GM18498 (cell line): Measurements from ENCODE around the gene RSPRY1.
"Not testable (repeated sequence)": the region's sequence is repeated elsewhere in the genome, so short reads cannot be mapped to it uniquely, and the experiment has no call there.

Source experiments
- ATAC-seq: cut with Tn5 transposase; IDR thresholded peaks from one replicate; pipeline ENCODE4 v1.9.1; 2021; ENCODE audit warnings: mild to moderate bottlenecking, moderate library complexity; ENCODE audit not compliant: unreplicated experiment

Gene RSPRY1

DNA sequence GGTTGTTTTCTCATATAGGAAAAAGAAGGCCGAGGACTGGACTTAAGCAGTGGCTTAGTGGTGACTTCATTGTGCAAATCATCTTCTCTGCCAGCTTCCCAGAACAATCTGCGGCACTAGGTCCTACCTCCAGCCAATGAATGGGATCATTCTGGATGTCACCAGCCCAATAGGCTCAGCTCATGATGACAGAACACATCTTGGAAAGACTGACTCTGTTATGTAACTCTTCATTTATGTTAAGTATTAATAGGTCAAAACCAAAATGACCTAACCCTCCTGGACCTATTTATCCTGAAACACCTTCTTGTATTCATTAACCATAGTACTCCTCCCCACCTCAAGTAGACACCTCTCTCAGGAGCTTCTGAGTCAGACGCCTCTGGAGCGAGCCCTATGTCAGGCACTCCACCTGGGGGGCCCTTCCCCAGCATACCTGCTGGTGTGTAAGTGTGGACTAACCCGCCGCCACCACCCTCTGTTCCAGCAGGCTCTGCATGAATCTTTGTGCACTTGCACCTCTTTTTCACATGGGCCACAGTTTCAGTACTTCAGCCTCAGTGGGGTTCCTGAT is 66.1 kb downstream of the RSPRY1 start:
- ATAC-seq = no peak

DNA sequence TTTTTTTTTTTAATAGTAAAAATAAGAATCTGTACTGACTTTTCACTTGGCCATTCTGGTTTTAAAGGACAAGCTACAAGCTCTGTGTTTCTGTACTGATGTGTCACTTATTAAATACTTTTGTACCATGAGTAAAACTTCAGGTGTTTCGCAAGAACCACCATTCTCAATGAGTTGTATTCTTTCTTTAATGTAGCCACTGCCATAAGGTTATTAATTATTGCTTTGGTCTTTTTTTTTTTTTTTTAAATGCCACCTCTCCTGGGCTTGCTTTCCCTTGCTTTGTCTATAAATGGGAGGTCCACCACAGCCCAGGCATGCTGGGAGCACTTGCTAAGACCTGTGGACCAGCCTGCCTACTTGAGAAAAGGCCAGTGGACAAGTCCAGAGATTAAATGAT is 67.3 kb downstream of the RSPRY1 start:
- no peak for ATAC-seq

DNA sequence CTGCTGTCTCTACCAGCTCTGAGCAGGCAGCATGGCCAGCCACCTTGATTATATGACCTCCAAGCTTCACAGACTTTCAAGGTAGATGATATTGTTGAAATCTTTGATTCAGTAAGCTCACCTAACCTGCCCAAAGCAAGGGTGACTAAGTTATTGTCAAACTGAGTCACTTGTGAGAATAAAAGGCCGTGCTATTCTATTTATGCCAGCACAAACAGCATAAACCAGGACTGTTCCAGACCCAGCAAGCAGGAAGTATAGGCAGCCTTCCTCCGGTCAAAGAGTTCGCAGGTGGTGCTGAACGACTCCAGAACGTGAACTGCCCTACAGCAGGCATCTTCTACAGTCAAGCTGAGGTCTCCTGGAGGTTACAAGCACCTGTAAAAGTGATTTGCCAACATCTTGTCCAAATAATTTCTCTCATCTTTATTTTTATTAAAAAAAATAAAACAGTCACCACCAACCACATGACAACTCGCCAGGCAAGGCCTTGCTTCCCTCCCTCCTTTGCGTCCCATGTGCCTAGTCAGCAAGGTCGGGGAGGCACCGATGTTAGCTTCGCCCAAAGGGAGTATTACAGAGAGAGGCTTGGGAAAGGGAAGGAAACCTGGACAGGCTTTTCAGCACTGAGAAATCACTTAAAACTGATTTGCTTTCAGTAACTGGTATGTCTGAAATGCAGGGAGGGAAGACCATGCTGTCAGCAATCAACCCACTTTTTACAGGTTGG is 69.7 kb downstream of the RSPRY1 start:
- no peak for ATAC-seq

DNA sequence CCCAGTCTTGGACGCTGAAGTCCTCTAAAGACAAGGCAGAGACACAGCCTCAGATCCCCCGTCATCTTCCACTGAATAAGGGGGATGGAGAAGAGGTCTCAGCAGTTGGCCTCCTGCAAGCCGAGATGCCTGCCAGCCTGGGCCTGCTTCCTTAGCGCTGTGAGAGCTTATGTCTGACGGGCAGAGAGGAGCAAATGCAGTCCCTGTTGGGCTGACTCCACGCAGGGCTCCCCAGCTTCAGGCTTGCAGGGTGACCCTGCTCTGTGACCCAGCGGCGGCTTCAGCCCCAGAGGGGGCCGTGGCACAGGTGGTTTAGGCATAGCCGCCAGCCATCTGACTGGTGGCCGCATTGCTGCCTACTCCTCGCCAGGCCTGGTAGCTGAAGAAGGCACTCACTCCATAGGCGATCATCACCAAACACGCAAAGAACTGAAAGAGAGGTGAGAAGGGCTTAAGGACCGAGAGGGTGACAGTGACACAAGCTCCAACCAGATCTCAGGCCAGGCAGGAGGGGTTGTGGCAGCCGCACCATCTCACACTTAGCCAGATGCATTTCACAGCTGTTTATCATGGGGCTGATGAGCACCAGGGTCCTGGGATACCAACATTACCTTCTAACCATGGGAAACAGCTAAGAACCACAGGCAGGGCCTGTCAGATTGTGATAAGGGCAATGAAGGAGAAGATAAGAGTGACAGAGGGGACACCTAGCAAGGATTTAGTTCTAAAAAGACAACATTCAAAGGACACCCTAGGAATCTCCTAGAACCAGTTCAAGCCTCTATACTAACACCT is 70.7 kb downstream of the RSPRY1 start:
- no peak for ATAC-seq

DNA sequence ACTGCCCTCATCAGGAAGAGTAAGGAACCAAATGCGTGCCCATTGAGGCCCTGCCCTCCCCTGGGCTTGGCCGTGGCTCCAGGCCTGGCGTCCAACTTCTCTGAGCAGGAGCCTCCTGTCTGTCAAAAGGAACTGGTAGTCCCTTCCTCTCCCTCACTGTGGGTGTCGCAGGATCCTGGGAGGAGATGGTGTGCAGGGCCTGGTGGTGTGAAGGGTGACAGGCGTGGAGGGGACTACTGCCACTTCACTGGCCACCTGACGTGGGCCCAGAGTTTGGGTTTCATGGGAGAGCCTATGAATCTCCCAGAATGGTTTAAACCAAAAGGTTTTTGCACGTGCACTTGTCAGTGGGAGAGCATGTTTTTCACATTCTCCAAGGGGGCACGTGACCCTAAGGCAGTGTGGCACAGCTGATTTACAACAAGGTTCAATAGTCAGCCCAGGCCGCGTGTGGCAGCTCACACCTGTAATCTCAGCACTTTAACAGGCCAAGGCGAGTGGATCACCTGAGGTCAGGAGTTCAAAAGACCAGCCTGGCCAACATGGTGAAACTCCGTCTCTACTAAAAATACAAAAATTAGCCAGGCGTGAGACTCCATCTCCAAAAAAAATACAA is 71.4 kb downstream of the RSPRY1 start:
- no peak for ATAC-seq

DNA sequence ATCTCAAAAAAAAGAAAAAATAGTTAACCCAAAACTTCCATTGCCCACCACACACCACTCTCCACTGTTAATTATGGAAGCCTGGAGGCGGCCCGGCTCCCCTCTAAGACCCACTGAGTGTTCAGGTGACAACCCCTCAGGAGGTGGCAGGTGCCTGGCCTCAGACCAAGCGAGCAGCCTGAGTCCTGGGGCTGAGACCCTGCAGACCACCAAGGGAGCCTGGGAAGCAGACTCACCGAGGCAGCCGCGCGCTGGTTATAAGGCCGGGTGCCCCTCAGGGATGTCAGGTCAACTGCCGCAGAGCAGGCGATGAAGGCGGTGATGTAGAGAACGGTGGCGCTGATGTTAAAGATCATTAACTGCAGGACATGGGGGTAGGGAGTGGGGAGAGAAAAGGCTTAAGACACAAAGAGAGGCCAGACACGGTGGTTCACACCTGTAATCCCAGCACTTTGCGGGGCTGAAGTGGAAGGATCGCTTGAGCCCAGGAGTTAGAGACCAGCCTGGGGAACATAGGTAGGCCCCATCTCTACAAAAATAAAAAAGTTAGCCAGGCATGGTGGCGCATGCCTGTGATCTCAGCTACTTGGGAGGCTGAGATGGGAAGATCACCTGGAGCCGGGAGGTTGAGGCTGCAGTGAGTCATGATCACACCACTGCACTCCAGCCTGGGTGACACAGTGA is 72.2 kb downstream of the RSPRY1 start:
- ATAC-seq = no peak

DNA sequence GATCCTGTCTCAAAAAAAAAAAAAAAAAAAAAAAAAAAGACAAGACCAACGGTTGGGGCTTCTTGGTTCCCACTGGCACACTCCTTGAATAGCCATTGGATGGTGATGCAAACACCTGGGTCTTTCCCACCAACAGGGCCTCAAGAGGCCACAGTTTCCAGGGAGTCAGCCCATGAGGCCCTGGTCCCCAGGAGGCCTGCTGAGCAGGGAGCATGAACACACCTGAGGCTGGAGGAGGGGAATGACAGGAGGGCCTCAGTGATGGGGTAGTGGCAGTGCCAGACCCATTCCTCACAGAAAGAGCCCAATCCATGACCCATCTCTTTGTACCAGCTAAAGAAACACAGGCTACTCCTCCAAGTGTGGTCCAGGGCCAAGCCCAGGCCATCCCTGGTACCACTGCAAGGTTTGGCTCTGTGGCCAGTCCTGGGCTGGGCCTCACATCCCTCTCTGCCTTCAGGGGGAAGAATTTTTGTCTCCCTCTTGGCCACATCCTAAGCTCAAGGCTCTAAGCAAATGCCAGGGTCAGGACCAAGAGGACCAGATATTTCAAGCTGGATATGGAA is 72.9 kb downstream of the RSPRY1 start:
- ATAC-seq = no peak

DNA sequence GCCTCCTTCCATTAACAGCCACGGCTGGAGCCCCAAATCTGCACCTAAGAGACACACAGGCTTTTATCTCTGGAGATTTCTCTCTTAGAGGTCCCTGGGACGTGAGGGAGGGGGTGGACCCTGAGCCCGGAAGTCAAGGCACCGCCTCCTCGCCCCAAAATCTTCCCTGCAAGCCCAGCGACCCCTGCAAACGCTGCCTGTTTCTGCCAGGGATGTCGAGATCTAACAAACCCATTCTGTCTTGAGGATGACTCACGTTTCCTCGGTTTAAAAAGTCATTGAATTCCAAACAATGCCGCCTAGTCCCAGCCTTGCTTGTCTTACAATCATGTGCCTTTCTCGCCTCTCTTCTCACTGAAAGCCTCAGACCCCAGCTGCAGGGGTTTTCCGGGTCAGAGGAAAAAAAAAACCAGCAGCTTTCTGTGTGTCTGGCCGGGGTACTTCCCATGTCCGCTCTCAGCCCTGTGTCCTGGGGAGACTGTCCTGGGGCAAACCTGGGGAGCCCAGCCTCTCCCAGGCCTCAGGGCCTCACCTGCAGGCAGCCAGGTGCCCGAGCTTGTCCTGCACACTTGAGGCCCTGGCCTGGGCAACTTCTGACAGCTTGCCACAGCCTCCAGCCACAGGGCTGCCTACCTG is 74.3 kb downstream of the RSPRY1 start:
- no peak for ATAC-seq

DNA sequence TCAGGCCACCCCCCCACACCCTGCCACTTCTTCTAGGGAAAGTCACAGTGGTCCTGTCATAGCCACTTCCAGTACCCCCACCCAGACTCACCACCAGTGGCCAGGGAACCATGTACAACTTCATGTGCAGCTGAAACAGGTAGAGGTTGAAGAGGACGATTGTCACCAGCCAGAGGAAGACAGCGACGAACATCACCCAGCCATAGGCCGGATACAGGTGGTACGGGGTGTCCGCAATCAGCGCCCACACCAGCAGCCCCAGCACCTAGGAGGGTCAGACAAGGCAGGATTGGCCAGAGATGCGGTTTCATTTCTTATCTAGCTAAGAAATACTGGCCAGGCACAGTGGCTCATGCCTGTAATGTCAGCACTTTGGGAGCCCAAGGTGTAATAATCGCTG is 75.7 kb downstream of the RSPRY1 start:
- ATAC-seq = no peak

DNA sequence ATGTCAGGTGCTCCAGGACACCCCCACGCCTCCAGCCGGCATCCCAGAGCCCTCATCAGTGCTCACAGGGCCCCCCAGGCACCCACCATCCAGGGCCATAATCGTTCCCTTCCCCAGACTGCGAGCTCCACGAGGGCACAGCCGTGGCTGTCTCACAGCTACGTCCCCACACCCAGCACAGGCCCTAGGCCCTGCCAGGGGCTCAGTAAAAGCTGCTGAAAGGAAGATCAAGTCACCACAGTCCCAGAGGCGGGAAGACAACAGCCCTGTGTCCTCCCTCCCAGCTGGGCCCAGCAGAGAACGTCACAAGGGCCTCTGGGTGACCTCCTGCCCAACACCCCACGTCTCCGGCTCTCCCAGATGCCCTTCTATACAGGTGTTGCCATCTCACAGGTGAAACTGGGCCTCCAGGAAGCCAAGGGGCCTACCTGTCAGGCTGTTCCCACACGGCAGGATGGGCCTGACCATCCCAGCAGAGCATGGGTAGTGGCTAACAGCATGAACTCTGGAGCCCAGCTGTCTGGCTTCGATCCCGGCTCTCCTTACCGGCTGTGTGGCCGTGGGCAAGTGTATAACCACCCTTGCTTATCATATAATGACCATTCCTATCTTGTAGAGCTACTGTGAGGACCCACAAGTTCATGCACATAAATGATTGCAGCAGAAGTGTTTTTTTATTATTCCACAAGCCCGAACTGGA is 76.9 kb downstream of the RSPRY1 start:
- ATAC-seq = no peak

DNA sequence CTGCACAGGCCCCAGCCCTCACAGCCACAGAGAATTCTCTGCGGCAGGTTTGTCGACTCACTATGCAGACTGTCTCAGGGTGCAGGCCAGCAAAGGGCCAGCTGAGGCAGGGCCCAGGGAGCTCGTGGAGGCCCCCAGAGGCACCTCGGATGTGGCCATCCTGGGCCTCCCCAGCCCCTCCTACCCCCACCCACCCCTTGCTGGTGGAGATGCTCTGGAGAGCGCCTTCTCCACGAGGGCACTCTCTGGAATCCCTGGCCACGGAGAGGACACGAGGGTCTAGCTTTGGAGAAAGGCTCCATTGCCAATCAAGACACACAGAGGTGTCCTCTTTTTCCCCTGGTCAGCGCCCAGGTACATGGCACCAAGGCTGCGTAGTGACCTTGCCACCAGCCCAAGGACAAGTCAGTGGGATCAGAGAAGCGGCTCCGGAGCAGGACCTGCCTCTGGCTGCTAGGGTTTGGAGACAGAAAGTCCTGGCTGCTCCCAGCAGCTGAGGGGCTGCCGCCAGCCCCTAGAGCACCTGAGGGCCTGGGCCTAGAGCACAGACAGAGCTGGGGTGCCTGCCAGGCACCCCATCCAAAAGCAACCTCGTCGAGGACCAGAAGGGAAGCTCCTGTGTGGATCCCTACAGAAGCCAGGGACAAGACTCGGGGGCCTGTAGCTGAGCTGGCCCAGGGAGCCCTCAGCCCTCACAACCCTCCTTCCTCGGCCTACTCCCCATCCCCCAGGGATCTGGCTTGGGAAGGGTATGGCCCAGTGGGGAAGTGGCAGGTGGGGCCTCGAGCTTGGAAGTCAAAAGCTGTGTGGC is 77.6 kb downstream of the RSPRY1 start:
- ATAC-seq = no peak

DNA sequence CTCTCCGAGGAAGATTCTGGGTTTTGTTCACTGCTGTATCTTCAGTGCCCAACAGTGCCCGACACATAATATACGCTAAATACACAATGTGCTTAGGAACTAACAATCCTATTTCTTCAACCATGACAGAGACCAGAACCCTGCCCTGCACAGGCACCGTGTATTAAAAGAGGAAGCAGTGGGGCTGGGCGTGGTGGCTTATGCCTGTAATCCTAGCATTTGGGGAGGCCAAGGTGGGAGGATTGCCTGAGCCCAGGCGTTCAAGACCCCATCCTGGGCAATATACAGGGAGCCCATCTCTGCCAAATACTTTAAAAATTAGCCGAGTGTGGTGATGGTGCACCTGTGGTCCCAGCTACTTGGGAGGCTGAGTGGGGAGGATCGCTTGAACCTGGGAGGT is 78.3 kb downstream of the RSPRY1 start:
- no peak for ATAC-seq

DNA sequence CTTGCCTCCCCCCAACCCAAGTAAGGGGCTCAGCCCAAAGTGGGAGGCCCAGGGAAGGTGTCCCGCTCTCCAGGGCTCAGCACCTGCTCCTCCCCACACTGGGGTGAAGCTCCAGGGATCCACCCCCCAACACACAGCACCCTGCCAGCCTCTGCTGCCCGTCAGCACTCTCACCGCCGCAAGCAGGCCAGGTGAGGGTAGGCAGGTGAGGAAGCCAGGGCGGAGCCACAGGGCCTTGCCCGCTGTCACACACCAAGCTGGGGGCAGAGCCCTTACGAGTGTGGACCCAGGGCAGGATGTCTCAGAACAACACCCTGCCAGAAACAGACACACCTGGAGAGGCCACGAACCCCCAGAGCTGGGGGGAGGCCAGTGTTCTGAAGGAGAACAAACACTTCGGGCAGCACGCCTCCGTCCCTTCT is 78.8 kb downstream of the RSPRY1 start:
- ATAC-seq = no peak

DNA sequence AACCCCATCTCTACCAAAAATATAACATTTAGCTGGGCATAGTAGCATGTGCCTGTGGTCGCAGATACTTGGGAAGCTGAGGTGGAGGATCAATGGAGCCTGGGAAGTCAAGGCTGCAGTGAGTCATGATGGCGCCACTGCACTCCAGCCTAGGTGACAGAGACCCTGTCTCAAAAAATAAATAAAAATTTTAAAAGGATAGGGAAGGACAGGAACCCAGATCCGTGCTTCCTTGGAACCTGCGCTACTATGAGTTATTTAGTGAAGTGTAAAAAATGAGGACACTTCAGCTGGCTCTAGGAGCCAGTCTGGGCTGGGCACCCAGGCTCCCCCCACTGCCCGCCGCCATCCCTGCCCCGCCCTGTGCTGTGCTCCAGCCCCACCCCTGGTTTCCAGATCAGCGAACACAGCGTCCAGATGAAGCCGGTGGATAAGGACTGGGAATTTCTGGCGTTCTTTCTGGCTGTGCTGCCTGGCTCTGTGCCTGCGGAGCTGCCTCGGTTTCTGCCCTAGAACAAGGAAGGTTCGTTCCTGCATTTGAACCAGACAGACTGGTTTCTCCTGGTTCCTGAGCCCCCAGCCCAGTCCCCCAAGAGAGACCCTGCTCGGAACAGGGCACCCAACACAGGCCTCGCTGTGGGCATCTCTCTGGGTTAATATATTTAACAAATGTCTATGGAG is 79.9 kb downstream of the RSPRY1 start:
- no peak for ATAC-seq

DNA sequence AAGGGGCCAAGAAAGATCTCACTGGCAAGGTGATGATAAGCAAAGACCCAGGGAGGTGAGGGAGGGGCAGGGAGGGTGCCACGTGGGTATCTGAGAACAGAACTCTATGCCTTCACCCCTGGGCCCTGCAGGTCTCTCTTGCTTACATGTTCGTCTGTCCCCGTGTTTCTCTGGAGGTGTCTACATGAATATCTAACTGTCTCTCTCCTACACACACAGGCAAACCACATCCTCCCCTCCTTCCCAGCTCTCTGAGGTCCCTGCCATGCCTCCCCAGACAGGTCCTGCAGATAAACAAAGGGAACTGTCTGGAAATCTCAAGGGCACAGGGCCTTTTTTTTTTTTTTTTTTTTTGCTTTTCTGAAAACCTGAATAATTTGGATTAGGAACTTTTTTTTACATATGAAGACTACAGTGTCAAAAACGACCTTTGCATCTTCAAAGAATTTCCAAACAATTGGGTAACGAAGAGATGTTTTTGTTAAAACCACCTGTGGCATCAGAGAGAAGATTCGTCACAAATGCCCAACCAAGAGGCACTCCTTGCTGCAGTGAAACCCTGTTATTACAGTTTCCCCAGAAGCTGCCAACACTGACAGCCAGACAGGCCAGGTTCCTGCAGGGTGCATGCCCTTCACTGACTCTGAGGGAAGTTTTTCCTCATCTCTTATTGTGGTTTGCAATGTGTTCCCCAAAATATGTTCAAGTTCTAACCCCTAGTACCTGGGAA is 80.6 kb downstream of the RSPRY1 start:
- no peak for ATAC-seq

DNA sequence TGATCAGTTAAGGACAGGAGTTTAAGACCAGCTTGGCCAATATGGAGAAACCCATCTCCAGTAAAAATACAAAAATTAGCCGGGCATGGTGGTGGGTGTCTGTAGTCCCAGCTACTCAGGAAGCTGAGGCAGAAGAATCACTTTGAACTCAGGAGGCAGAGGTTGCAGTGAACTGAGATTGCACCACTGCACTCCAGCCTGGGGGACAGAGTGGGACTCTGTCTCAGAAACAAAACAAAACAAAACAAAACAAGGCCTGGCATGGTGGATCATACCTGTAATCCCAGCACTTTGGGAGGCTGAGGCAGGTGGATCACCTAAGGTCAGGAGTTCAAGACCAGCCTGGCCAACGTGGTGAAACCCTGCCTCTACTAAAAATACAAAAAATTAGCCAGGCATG is 81.2 kb downstream of the RSPRY1 start:
- ATAC-seq = not testable (repeated sequence)
